K562 (cell line): ENCODE measurements around the gene SIRT7. TPM values are rescaled to one million over a fixed set of nuclear protein-coding genes. Genes with fewer than 3 reads are reported as not detected.

Experiments used
- CHCHD3 ChIP-seq: fragments of 250-450 bp; sonication (Bioruptor Pico); IDR thresholded peaks from 2 replicates; pipeline ENCODE4 v2.1.2; 2022; ENCODE audit warnings: mild to moderate bottlenecking
- CXXC5 ChIP-seq: fragments of 250-450 bp; sonication (Bioruptor Pico); IDR thresholded peaks from 2 replicates; pipeline ENCODE4 v1.8.0; 2022; ENCODE audit warnings: inconsistent platforms, mild to moderate bottlenecking, moderate library complexity
- FOXA1 ChIP-seq: fragments of 450-650 bp; IDR thresholded peaks from 2 replicates; pipeline ENCODE4 v1.6.1; 2016; ENCODE audit warnings: mild to moderate bottlenecking, borderline replicate concordance
- KLF13 ChIP-seq: fragments of 450-650 bp; IDR thresholded peaks from 2 replicates; pipeline ENCODE4 v1.6.1; 2016; ENCODE audit warnings: missing genetic modification characterization, low read depth, mild to moderate bottlenecking, missing compliant biosample characterization, moderate library complexity, borderline replicate concordance
- KLF16 ChIP-seq: IDR thresholded peaks from 2 replicates; pipeline ENCODE4 v1.6.1; 2016; ENCODE audit warnings: antibody characterized with exemption
- MCM5 ChIP-seq: fragments of 450-650 bp; IDR thresholded peaks from 2 replicates; pipeline ENCODE4 v1.6.1; 2016; ENCODE audit warnings: low read depth
- MIER1 ChIP-seq: fragments of 450-650 bp; IDR thresholded peaks from 2 replicates; pipeline ENCODE4 v1.6.1; 2016; ENCODE audit warnings: antibody characterized with exemption, mild to moderate bottlenecking, low read depth
- MYBL2 ChIP-seq, 2 experiments: fragments of 450-650 bp in 1 of 2; sonication (generic) in 1 of 2; formaldehyde crosslinking in 1 of 2; IDR thresholded peaks; 2 replicates each; pipeline versions ENCODE4 v1.6.1 to v1.8.1; 2017 to 2022; ENCODE audit warnings: borderline replicate concordance in 1 of 2, inconsistent platforms in 1 of 2, low read depth in 1 of 2, mild to moderate bottlenecking in 1 of 2, missing genetic modification reagents in 1 of 2, moderate library complexity in 1 of 2
- PCBP1 ChIP-seq: fragments of 200-400 bp; formaldehyde crosslinking; IDR thresholded peaks from 2 replicates; pipeline ENCODE4 v1.6.1; 2018; ENCODE audit warnings: mild to moderate bottlenecking, low read depth, low read length; ENCODE audit not compliant: poor library complexity, severe bottlenecking
- POLR2G ChIP-seq: fragments of 200-400 bp; formaldehyde crosslinking; IDR thresholded peaks from 2 replicates; pipeline ENCODE4 v1.6.1; 2017; ENCODE audit warnings: low read depth, mild to moderate bottlenecking, antibody characterized with exemption, low read length, moderate library complexity
- RBFOX2 ChIP-seq: fragments of 200-400 bp; formaldehyde crosslinking; IDR thresholded peaks from 2 replicates; pipeline ENCODE4 v1.6.1; 2017; ENCODE audit warnings: low read depth, mild to moderate bottlenecking, low read length, moderate library complexity
- SMARCE1 ChIP-seq: fragments of 450-650 bp; IDR thresholded peaks from 2 replicates; pipeline ENCODE4 v1.7.1; 2016; ENCODE audit warnings: mild to moderate bottlenecking
- TCF3 ChIP-seq: sonication (generic); formaldehyde crosslinking; IDR thresholded peaks from 2 replicates; pipeline ENCODE4 v1.4.0; 2020; ENCODE audit warnings: mild to moderate bottlenecking, missing genetic modification reagents
- ZNF133 ChIP-seq: fragments of 250-450 bp; sonication (Bioruptor Pico); IDR thresholded peaks from 2 replicates; pipeline ENCODE4 v1.4.0; 2020; ENCODE audit warnings: mild to moderate bottlenecking
- ZNF316 ChIP-seq: fragments of 450-650 bp; IDR thresholded peaks from 2 replicates; pipeline ENCODE4 v1.6.1; 2016
- polyA plus RNA-seq, 8 experiments: library from polyadenylated mRNA; depleted of rRNA in 4 of 8; stranded (reverse) in 5 of 8; unstranded in 3 of 8; fragments of >200 nt; fragmentation: Nextera tagmentation in 2 of 8; fragmentation: Illumina TruSeq in 1 of 8; extraction: Ambion mirVana in 2 of 8; extraction: Trizol in 1 of 8; gene quantifications; 2 replicates each; pipeline versions ENCODE4 v1.2.1 to v1.2.3, GENCODE V29; 2011 to 2014; ENCODE audit warnings: inconsistent platforms in 1 of 8, missing spikeins in 1 of 8
- total RNA-seq, 7 experiments: library from RNA; depleted of rRNA in 6 of 7; stranded (reverse); fragments of >200 nt in 6 of 7; fragmentation: Illumina TruSeq in 2 of 7; extraction: Trizol in 2 of 7; gene quantifications; 2 replicates each; pipeline versions ENCODE4 v1.2.1 to v1.2.3, GENCODE V29; 2011 to 2021; ENCODE audit warnings: low replicate concordance in 1 of 7
- TF ChIP-seq, protein P1 (sequence below): sonication (generic); formaldehyde crosslinking; IDR thresholded peaks from 2 replicates; pipeline ENCODE4 v1.8.0; 2022; ENCODE audit warnings: missing genetic modification reagents, mild to moderate bottlenecking, borderline replicate concordance
- TF ChIP-seq, protein P2 (sequence below): fragments of 200-800 bp; sonication (Bioruptor generic); IDR thresholded peaks from 2 replicates; pipeline ENCODE4 v1.6.1; 2017; ENCODE audit warnings: missing genetic modification characterization, missing compliant biosample characterization
- TF ChIP-seq, protein P3 (sequence below): fragments of 450-650 bp; formaldehyde crosslinking; conservative IDR thresholded peaks from 2 replicates; pipeline ENCODE4 v1.4.0; 2022; ENCODE audit warnings: mild to moderate bottlenecking, missing genetic modification characterization
- TF ChIP-seq, protein P4 (sequence below): fragments of 250-450 bp; sonication (Bioruptor Pico); IDR thresholded peaks from 2 replicates; pipeline ENCODE4 v1.9.0; 2021; ENCODE audit warnings: mild to moderate bottlenecking, inconsistent platforms

The SIRT7 gene
- total and polyA plus RNA-seq, 9 of the 15 experiments (the other 6 are each of a cell fraction or from before 2014, with no cell fraction given) = 1.6 to 54.8 (median 20.3) TPM

- TF ChIP-seq, protein P1, sequence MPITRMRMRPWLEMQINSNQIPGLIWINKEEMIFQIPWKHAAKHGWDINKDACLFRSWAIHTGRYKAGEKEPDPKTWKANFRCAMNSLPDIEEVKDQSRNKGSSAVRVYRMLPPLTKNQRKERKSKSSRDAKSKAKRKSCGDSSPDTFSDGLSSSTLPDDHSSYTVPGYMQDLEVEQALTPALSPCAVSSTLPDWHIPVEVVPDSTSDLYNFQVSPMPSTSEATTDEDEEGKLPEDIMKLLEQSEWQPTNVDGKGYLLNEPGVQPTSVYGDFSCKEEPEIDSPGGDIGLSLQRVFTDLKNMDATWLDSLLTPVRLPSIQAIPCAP (CRISPR knock-in tag) = no peak
- TF ChIP-seq TCF3 (CRISPR knock-in tag) = no peak
- no peak for TF ChIP-seq KLF13 (tag)
- peak; percentile 37; the same call in 1 of the 2 replicates for TF ChIP-seq RBFOX2
- peak; percentile 42; the same call in 1 of the 2 replicates for TF ChIP-seq POLR2G
- no peak for TF ChIP-seq CXXC5 (CRISPR knock-in tag)
- TF ChIP-seq FOXA1 = no peak
- TF ChIP-seq MIER1 = no peak
- TF ChIP-seq, protein P2, sequence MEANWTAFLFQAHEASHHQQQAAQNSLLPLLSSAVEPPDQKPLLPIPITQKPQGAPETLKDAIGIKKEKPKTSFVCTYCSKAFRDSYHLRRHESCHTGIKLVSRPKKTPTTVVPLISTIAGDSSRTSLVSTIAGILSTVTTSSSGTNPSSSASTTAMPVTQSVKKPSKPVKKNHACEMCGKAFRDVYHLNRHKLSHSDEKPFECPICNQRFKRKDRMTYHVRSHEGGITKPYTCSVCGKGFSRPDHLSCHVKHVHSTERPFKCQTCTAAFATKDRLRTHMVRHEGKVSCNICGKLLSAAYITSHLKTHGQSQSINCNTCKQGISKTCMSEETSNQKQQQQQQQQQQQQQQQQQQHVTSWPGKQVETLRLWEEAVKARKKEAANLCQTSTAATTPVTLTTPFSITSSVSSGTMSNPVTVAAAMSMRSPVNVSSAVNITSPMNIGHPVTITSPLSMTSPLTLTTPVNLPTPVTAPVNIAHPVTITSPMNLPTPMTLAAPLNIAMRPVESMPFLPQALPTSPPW (CRISPR knock-in tag) = peak; percentile 42
- TF ChIP-seq CHCHD3 = no peak
- TF ChIP-seq MCM5 = no peak
- TF ChIP-seq, protein P3, sequence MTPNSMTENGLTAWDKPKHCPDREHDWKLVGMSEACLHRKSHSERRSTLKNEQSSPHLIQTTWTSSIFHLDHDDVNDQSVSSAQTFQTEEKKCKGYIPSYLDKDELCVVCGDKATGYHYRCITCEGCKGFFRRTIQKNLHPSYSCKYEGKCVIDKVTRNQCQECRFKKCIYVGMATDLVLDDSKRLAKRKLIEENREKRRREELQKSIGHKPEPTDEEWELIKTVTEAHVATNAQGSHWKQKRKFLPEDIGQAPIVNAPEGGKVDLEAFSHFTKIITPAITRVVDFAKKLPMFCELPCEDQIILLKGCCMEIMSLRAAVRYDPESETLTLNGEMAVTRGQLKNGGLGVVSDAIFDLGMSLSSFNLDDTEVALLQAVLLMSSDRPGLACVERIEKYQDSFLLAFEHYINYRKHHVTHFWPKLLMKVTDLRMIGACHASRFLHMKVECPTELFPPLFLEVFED (CRISPR knock-in tag) = no peak
- TF ChIP-seq KLF16 = no peak
- TF ChIP-seq ZNF133 (CRISPR knock-in tag) = no peak
- peak; percentile 57 for TF ChIP-seq PCBP1
- TF ChIP-seq, protein P4, sequence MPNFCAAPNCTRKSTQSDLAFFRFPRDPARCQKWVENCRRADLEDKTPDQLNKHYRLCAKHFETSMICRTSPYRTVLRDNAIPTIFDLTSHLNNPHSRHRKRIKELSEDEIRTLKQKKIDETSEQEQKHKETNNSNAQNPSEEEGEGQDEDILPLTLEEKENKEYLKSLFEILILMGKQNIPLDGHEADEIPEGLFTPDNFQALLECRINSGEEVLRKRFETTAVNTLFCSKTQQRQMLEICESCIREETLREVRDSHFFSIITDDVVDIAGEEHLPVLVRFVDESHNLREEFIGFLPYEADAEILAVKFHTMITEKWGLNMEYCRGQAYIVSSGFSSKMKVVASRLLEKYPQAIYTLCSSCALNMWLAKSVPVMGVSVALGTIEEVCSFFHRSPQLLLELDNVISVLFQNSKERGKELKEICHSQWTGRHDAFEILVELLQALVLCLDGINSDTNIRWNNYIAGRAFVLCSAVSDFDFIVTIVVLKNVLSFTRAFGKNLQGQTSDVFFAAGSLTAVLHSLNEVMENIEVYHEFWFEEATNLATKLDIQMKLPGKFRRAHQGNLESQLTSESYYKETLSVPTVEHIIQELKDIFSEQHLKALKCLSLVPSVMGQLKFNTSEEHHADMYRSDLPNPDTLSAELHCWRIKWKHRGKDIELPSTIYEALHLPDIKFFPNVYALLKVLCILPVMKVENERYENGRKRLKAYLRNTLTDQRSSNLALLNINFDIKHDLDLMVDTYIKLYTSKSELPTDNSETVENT (CRISPR knock-in tag) = 0 out of 2 replicates have a peak, but pooled peaks have one; percentile 13
- TF ChIP-seq SMARCE1 = no peak
- no peak for TF ChIP-seq ZNF316
- TF ChIP-seq MYBL2 (IDR thresholded peaks at IDR 0.05; ENCODE audit: low read depth) = no peak
- TF ChIP-seq MYBL2 (CRISPR knock-in tag; IDR thresholded peaks at IDR 0.05; ENCODE audit: borderline replicate concordance) = no peak
Observed at GRCh38 chr17:81961521-81962498, 43.8 kb upstream of the SIRT7 start (continued).
